HG03159 (cell line): Measurements from ENCODE around the gene PRDM1.

Experiments used
- ATAC-seq: cut with Tn5 transposase; IDR thresholded peaks from one replicate; pipeline ENCODE4 v1.9.1; 2021; ENCODE audit warnings: mild to moderate bottlenecking, moderate library complexity; ENCODE audit not compliant: unreplicated experiment

The PRDM1 gene

GRCh38 chr6:106094261-106094963 lies 8.3 kb downstream of the PRDM1 start:
- ATAC-seq, result no peak

GRCh38 chr6:106094964-106095335 lies 8.8 kb downstream of the PRDM1 start:
- ATAC-seq, result no peak

GRCh38 chr6:106097411-106098231 lies 11.5 kb downstream of the PRDM1 start:
- peak; percentile 56 for ATAC-seq

GRCh38 chr6:106098383-106099234 lies 12.5 kb downstream of the PRDM1 start:
- no peak for ATAC-seq

- ATAC-seq, result no peak
Measured at GRCh38 chr6:106099235-106099537, 13.1 kb downstream of the PRDM1 start.

GRCh38 chr6:106100755-106101154 lies 14.6 kb downstream of the PRDM1 start:
- no peak for ATAC-seq

GRCh38 chr6:106101466-106101865 lies 15.3 kb downstream of the PRDM1 start:
- no peak for ATAC-seq

GRCh38 chr6:106102034-106102433 lies 15.9 kb downstream of the PRDM1 start:
- ATAC-seq, result peak; percentile 61

GRCh38 chr6:106102967-106103727 lies 17.0 kb downstream of the PRDM1 start:
- ATAC-seq, result no peak

- ATAC-seq, result no peak
Measured at GRCh38 chr6:106103728-106104109, 17.6 kb downstream of the PRDM1 start.

GRCh38 chr6:106104476-106104875 lies 18.3 kb downstream of the PRDM1 start:
- no peak for ATAC-seq

- no peak for ATAC-seq
Measured at GRCh38 chr6:106104941-106105340, 18.8 kb downstream of the PRDM1 start.

- no peak for ATAC-seq
Measured at GRCh38 chr6:106105493-106105892, 19.4 kb downstream of the PRDM1 start.

- ATAC-seq, result no peak
Measured at GRCh38 chr6:106106276-106107042, 20.3 kb downstream of the PRDM1 start.

GRCh38 chr6:106107043-106107613 lies 21.0 kb downstream of the PRDM1 start:
- ATAC-seq, result no peak

- no peak for ATAC-seq
Measured at GRCh38 chr6:106108129-106108528, 22.0 kb downstream of the PRDM1 start.

GRCh38 chr6:106109029-106109428 lies 22.9 kb downstream of the PRDM1 start:
- no peak for ATAC-seq

- ATAC-seq, result no peak
Measured at GRCh38 chr6:106110164-106110826, 24.2 kb downstream of the PRDM1 start.

GRCh38 chr6:106112433-106112832 lies 26.3 kb downstream of the PRDM1 start:
- ATAC-seq, result no peak
